GM12874 (cell line): ENCODE measurements around the gene ANKS1A.

Source experiments
- CTCF ChIP-seq: IDR thresholded peaks from 2 replicates; pipeline ENCODE4 v1.5.1; 2011; ENCODE audit warnings: low read depth, mild to moderate bottlenecking, control low read depth, low read length, moderate library complexity; ENCODE audit not compliant: insufficient read depth

Gene ANKS1A

GRCh38 chr6:34890533-34890925 is 1.5 kb downstream of the ANKS1A start:
- TF ChIP-seq CTCF: no peak

GRCh38 chr6:34891296-34891695 is 2.2 kb downstream of the ANKS1A start:
- TF ChIP-seq CTCF: no peak

- no peak for TF ChIP-seq CTCF
Measured at GRCh38 chr6:34894693-34895092, 5.6 kb downstream of the ANKS1A start.

- no peak for TF ChIP-seq CTCF
Measured at GRCh38 chr6:34897130-34897529, 8.1 kb downstream of the ANKS1A start.

GRCh38 chr6:34897716-34898115 is 8.7 kb downstream of the ANKS1A start:
- TF ChIP-seq CTCF: no peak

GRCh38 chr6:34900321-34901031 is 11.4 kb downstream of the ANKS1A start:
- TF ChIP-seq CTCF: no peak

- TF ChIP-seq CTCF: no peak
Measured at GRCh38 chr6:34901930-34902329, 12.9 kb downstream of the ANKS1A start.
